CD8-positive, alpha-beta memory T cell (primary cell): ENCODE data around the gene MDM4. TPM values are rescaled to one million over a fixed set of nuclear protein-coding genes. Genes with fewer than 3 reads are reported as not detected.
"Not testable (repeated sequence)": the region's sequence is repeated elsewhere in the genome, so short reads cannot be mapped to it uniquely, and the experiment has no call there.

Source experiments
- CTCF ChIA-PET: fragments of 350-600 bp; sonication (Branson Sonifier 250); formaldehyde crosslinking; loops from one replicate; lab custom pipeline; 2021; ENCODE audit warnings: antibody characterized with exemption; lab: Charles Lee
- POLR2A ChIA-PET: fragments of 350-600 bp; sonication (Branson Sonifier 250); formaldehyde crosslinking; loops from one replicate; lab custom pipeline; 2021; ENCODE audit warnings: antibody characterized with exemption; lab: Charles Lee
- DNase-seq, 5 donors: peaks; one replicate each; pipeline versions ENCODE4 v3.0.0 to v3.0.0-alpha.2; 2020 to 2022; ENCODE audit warnings: mixed read lengths in 1 of 5
- H3K27ac ChIP-seq: one replicate; pipeline ENCODE4 v1.7.0; 2013; ENCODE audit warnings: low read depth, mild to moderate bottlenecking, low read length, moderate library complexity
- H3K27me3 ChIP-seq: 2 replicates; pipeline ENCODE4 v1.7.0; 2013; ENCODE audit warnings: low read length, mild to moderate bottlenecking; ENCODE audit not compliant: insufficient read depth, poor library complexity, severe bottlenecking
- H3K36me3 ChIP-seq: 2 replicates; pipeline ENCODE4 v1.7.0; 2013; ENCODE audit warnings: mild to moderate bottlenecking, low read length, moderate library complexity; ENCODE audit not compliant: insufficient read depth
- H3K4me1 ChIP-seq: 2 replicates; pipeline ENCODE4 v1.7.0; 2013; ENCODE audit warnings: mild to moderate bottlenecking, low read length, moderate library complexity; ENCODE audit not compliant: insufficient read depth
- H3K4me3 ChIP-seq: 2 replicates; pipeline ENCODE4 v1.7.0; 2013; ENCODE audit warnings: mild to moderate bottlenecking, low read length
- H3K9me3 ChIP-seq: 2 replicates; pipeline ENCODE4 v1.7.0; 2013; ENCODE audit warnings: mild to moderate bottlenecking, low read length
- H3K27ac Mint-ChIP-seq, 8 donors: one replicate each; pipeline ENCODE4 v1.8.0; 2020 to 2021; ENCODE audit warnings: mixed read lengths in 8 of 8, mild to moderate bottlenecking in 6 of 8, inconsistent platforms in 3 of 8, moderate library complexity in 3 of 8
- H3K27me3 Mint-ChIP-seq, 2 donors: one replicate each; pipeline ENCODE4 v1.8.0; 2020 to 2021; ENCODE audit warnings: mixed read lengths in 2 of 2, mild to moderate bottlenecking in 1 of 2, moderate library complexity in 1 of 2
- H3K36me3 Mint-ChIP-seq, 3 donors: one replicate each; pipeline ENCODE4 v1.8.0; 2020 to 2021; ENCODE audit warnings: mixed read lengths in 3 of 3, inconsistent platforms in 1 of 3, mild to moderate bottlenecking in 1 of 3
- H3K4me1 Mint-ChIP-seq, 3 donors: one replicate each; pipeline ENCODE4 v1.8.0; 2020 to 2021; ENCODE audit warnings: mixed read lengths in 3 of 3, inconsistent platforms in 1 of 3, mild to moderate bottlenecking in 1 of 3
- H3K4me3 Mint-ChIP-seq, 7 donors: one replicate each; pipeline ENCODE4 v1.8.0; 2020 to 2021; ENCODE audit warnings: mixed read lengths in 7 of 7, mild to moderate bottlenecking in 6 of 7, moderate library complexity in 4 of 7, inconsistent platforms in 2 of 7
- H3K9me3 Mint-ChIP-seq, 5 donors: one replicate each; pipeline ENCODE4 v1.8.0; 2020 to 2022; ENCODE audit warnings: mixed read lengths in 5 of 5, mild to moderate bottlenecking in 3 of 5, moderate library complexity in 2 of 5, inconsistent platforms in 1 of 5
- polyA plus RNA-seq: library from polyadenylated mRNA; unstranded; fragments of 300-500 nt; fragmentation: Illumina TruSeq; gene quantifications from one replicate; pipeline ENCODE4 v1.2.3, GENCODE V29; 2021
- total RNA-seq, 2 experiments: library from RNA; stranded (reverse); gene quantifications; one replicate each; pipeline ENCODE4 v1.2.3, GENCODE V29; 2021

The MDM4 gene
- total and polyA plus RNA-seq, 3 experiments from 2014 or later: 13.6 to 80.7 (median 80.7) TPM

DNA sequence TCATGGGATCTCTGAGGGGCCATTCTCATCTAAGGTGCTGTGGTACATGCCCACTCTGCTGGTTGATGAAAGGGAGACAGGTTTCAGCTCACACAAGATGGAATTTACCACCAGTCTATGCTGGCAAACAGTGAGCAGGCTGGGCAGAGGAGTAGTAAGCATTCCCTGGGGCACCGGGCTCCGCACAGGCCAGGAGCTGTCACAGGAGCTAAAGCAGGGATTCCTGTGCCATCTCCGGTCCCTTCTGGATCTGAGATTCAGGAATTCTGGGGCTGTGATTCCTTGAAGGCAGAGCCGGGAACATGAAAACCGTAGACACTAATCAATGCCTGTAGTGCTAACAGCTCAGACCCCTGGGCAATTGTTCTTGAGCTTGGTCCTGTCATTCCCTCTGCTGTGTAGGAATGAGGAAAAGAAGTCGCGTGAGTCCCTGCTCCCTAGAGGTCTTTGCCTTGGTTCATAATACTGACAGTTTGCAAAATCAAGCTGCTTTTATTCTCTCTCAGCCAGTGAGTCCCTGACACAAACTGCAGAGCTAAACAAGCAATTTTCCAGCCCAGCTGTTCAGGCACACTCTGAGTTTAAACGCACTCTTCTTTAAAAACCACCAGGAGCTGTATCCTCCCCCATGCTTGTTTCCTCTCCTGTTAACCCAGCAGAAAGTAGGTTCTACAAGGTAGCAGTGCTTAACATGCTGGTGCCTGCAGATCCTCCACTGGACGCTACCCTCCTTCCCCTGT is 52.5 kb downstream of the MDM4 start:
- H3K27me3 ChIP-seq: no peaks in the 10 kb centered on the region
- H3K27ac Mint-ChIP-seq: peak overlapping the region in 1 of 8 donors; percentile 8
- POLR2A ChIA-PET: interaction anchor here (0.6 kb wide), 1 partner anchor 55 kb away, joined by 4 read pairs; no protein-coding TSS in a partner anchor

DNA sequence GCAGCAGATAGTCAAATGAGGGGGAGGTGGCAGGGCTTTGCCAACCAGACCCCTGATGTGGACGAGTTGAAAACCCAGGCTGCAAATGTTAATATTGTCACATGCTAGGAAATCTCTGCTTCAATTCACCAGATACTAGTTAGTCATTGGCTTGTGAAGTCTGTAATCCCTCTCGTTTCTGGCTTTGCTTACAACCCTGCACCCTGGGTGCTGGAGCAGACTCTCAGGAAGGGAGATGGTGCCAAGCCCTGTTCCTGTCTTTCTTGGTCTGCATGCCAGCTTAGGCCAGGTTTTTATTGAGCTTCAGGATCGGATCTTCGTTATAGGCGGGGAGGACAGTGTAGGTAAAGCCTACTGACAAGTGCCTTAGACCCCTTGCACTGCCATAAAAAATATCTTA is 53.3 kb downstream of the MDM4 start:
- peaks cover 13% of the 10 kb centered on the region for H3K36me3 ChIP-seq
- CTCF ChIA-PET: interaction anchor here (1.0 to 2.0 kb wide), 3 partner anchors 66 to 237 kb away, joined by 3 to 12 read pairs (median 4); no protein-coding TSS in a partner anchor
- Mint-ChIP-seq H3K4me3 (no peak overlapping the region), H3K9me3 (no peaks in the 10 kb centered on the region), H3K27ac (no peak overlapping the region), H3K27me3 (no peaks in the 10 kb centered on the region), H3K4me1 (peaks cover 15 to 19% (median 17%) of the 10 kb centered on the region in 3 donors), H3K36me3 (peaks cover 6 to 72% (median 18%) of the 10 kb centered on the region in 3 donors)
- H3K27me3 ChIP-seq: no peaks in the 10 kb centered on the region
- no peaks in the 10 kb centered on the region for H3K9me3 ChIP-seq
- H3K4me3 ChIP-seq: no peak overlapping the region
- POLR2A ChIA-PET: no interaction called here
- no peak for DNase-seq
- H3K4me1 ChIP-seq: peaks cover 20% of the 10 kb centered on the region
- no peak overlapping the region for H3K27ac ChIP-seq

More for the DNA sequence above, 52.5 kb downstream of the MDM4 start:
- Histone ChIP-seq H3K9me3 (no peaks in the 10 kb centered on the region), H3K36me3 (peaks cover 13% of the 10 kb centered on the region), H3K4me1 (peaks cover 25% of the 10 kb centered on the region), H3K4me3 (no peak overlapping the region), H3K27ac (no peak overlapping the region)
- no peak for DNase-seq
- no peak overlapping the region for H3K4me3 Mint-ChIP-seq
- peaks cover 6 to 66% (median 19%) of the 10 kb centered on the region in 3 donors for H3K36me3 Mint-ChIP-seq
- CTCF ChIA-PET: interaction anchor here (1.0 to 2.0 kb wide), 3 partner anchors 65 to 238 kb away, joined by 3 to 12 read pairs (median 4); no protein-coding TSS in a partner anchor
- no peaks in the 10 kb centered on the region for H3K27me3 Mint-ChIP-seq
- no peaks in the 10 kb centered on the region for H3K9me3 Mint-ChIP-seq
- peaks cover 18 to 27% (median 23%) of the 10 kb centered on the region in 3 donors for H3K4me1 Mint-ChIP-seq

GRCh38 chr1:204570021-204570420 is 53.8 kb downstream of the MDM4 start:
- H3K4me3 Mint-ChIP-seq, H3K9me3 Mint-ChIP-seq, H3K4me3 ChIP-seq, POLR2A ChIA-PET, H3K27ac ChIP-seq, H3K27me3 Mint-ChIP-seq, H3K27ac Mint-ChIP-seq, H3K9me3 ChIP-seq, H3K27me3 ChIP-seq, DNase-seq: not testable (repeated sequence)
- H3K4me1 ChIP-seq: peaks cover 16% of the 10 kb centered on the region
- peaks cover 13% of the 10 kb centered on the region for H3K36me3 ChIP-seq
- H3K36me3 Mint-ChIP-seq: peaks cover 6 to 75% (median 18%) of the 10 kb centered on the region in 3 donors
- H3K4me1 Mint-ChIP-seq: peaks cover 9 to 14% (median 13%) of the 10 kb centered on the region in 3 donors
- CTCF ChIA-PET: interaction anchor here (2.0 kb wide), 1 partner anchor 237 kb away, joined by 12 read pairs; no protein-coding TSS in a partner anchor

GRCh38 chr1:204571128-204571527 is 54.9 kb downstream of the MDM4 start:
- Mint-ChIP-seq H3K27me3 (peaks cover 0 to 2% of the 10 kb centered on the region in 2 donors), H3K36me3 (peaks cover 6 to 73% (median 17%) of the 10 kb centered on the region in 3 donors), H3K4me3 (no peak overlapping the region), H3K4me1 (peaks cover 2 to 3% (median 2%) of the 10 kb centered on the region in 3 donors), H3K9me3 (no peaks in the 10 kb centered on the region), H3K27ac (peak overlapping the region in 2 of 8 donors; percentile 17 to 51)
- Histone ChIP-seq H3K27me3 (no peaks in the 10 kb centered on the region), H3K4me3 (no peak overlapping the region), H3K4me1 (peaks cover 5% of the 10 kb centered on the region), H3K9me3 (no peaks in the 10 kb centered on the region), H3K27ac (no peak overlapping the region), H3K36me3 (peaks cover 13% of the 10 kb centered on the region)
- POLR2A ChIA-PET: no interaction called here
- no peak for DNase-seq
- CTCF ChIA-PET: no interaction called here

- Histone ChIP-seq H3K36me3 (peaks cover 13% of the 10 kb centered on the region), H3K9me3 (no peaks in the 10 kb centered on the region), H3K4me1 (peaks cover under 1% of the 10 kb centered on the region), H3K4me3 (no peak overlapping the region), H3K27me3 (no peaks in the 10 kb centered on the region), H3K27ac (no peak overlapping the region)
- ChIA-PET POLR2A (no interaction called here), CTCF (no interaction called here)
- Mint-ChIP-seq H3K27ac (no peak overlapping the region), H3K36me3 (peaks cover 6 to 72% (median 17%) of the 10 kb centered on the region in 3 donors), H3K4me3 (no peak overlapping the region), H3K27me3 (peaks cover 0 to 2% of the 10 kb centered on the region in 2 donors), H3K4me1 (no peaks in the 10 kb centered on the region), H3K9me3 (no peaks in the 10 kb centered on the region)
- no peak for DNase-seq
Measured at GRCh38 chr1:204571631-204572030, 55.4 kb downstream of the MDM4 start.

DNA sequence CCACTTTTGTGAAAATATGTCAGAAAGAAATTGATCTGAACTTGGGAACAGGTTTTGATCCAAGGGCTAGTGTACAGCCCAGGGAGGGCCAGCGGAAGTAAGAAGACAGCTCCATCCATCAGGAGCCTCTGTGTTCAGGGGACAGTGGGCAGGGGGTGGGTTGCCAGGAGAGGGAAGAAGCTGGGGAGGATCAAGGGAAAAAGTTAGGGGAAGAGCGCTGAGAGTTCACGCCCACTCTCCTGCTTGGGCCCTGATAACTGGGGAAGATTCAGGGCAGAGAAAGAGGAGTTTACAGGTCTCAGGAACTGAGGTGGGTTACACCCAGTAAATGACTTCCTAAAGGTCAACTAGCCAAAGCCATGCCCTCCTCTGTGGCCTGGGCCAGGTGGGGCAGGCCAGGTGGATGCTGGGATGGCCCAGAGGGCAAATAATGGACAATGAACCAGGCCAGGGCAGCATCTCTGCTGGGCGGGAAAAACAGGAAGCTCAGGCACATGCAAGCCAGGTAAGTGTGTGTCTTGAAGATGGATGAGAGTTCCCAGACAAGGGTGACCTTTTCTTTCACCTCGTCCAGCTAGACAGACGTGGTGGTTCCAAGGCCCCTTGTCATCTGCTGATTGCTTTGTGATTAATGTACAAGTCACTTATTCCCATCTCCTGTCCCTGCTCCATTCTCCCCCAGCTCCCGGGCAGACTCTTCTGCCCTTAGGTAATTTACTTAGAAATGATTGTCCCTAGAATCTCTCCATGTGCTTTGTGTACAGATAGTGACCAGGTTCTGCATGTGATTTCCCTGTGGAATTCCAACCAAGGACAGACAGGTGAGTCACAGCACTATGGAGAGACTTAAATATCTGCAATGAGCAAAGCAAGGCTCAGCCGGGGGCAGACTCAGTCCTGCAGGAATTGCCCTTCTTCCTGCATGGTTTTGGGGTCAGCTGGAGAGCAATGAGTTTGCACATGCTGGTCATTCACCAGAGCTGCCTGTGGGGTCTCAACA is 57.0 kb downstream of the MDM4 start:
- H3K27ac Mint-ChIP-seq: peak overlapping the region in 3 of 8 donors; percentile 29 to 68 (median 57)
- H3K4me3 Mint-ChIP-seq: no peak overlapping the region
- H3K27me3 ChIP-seq: no peaks in the 10 kb centered on the region
- no peaks in the 10 kb centered on the region for H3K9me3 Mint-ChIP-seq
- no peak overlapping the region for H3K4me3 ChIP-seq
- H3K27me3 Mint-ChIP-seq: peaks cover 0 to 2% of the 10 kb centered on the region in 2 donors
- no peak overlapping the region for H3K27ac ChIP-seq
- ChIA-PET CTCF (interaction anchor here (1.0 kb wide), 1 partner anchor 233 kb away, joined by 3 read pairs; no protein-coding TSS in a partner anchor), POLR2A (no interaction called here)
- peaks cover 13% of the 10 kb centered on the region for H3K36me3 ChIP-seq
- H3K9me3 ChIP-seq: no peaks in the 10 kb centered on the region
- H3K4me1 ChIP-seq: no peaks in the 10 kb centered on the region
- no peak for DNase-seq
- H3K4me1 Mint-ChIP-seq: peaks cover 0 to 3% (median under 1%) of the 10 kb centered on the region in 3 donors
- peaks cover 1 to 59% (median 14%) of the 10 kb centered on the region in 3 donors for H3K36me3 Mint-ChIP-seq

DNA sequence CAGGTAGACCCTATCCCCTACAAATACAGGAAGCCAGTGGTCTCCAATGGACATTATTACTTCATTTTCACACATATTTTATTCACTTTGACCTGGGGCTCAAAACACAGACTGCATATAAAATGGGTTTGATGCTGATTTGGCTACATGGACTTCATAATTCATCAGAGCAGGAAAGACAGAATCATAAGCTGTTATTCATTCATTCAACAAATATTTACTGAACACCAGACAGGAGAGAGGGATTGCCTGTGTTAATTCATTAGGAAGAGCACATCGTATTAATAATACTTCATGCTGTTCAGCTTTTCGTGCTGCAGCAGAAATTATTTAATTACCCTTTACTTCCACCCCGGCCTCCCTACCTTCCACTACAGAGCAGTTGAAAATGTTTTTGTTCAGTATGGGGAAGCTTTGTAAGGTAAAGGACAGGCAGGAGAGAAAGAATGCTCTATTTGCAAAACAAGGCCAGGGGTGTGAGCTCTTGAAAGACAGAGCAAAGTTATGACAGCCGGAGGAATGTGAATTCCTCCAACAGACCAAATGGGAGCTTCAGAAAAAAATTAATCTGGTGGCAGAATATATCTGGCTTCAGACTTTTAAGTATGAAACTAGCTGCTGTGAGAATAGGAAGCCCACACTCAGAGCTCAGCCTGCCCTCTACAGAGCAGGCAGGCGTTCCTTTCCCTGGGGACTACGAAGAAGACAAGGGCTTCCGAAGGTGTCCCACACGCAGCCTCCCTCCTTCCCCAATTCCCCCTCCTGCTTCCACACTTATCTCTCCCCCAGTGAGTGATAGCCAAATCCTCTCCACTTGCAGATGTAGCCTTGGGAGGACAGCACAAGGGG is 58.0 kb downstream of the MDM4 start:
- peaks cover 0 to 2% of the 10 kb centered on the region in 2 donors for H3K27me3 Mint-ChIP-seq
- no peaks in the 10 kb centered on the region for H3K9me3 ChIP-seq
- no peak for DNase-seq

More for the DNA sequence above, 58.0 kb downstream of the MDM4 start:
- Histone ChIP-seq H3K4me3 (no peak overlapping the region), H3K27me3 (no peaks in the 10 kb centered on the region), H3K27ac (no peak overlapping the region), H3K4me1 (peaks cover 10% of the 10 kb centered on the region), H3K36me3 (peaks cover 13% of the 10 kb centered on the region)
- peak overlapping the region in 1 of 8 donors; percentile 7 for H3K27ac Mint-ChIP-seq
- H3K9me3 Mint-ChIP-seq: no peaks in the 10 kb centered on the region
- no peak overlapping the region for H3K4me3 Mint-ChIP-seq
- CTCF ChIA-PET: interaction anchor here (1.0 to 2.5 kb wide), 3 partner anchors 9 to 232 kb away, joined by 3 to 10 read pairs (median 3); no protein-coding TSS in a partner anchor
- H3K36me3 Mint-ChIP-seq: peaks cover 0 to 54% (median 14%) of the 10 kb centered on the region in 3 donors
- POLR2A ChIA-PET: no interaction called here
- H3K4me1 Mint-ChIP-seq: peaks cover 7 to 14% (median 10%) of the 10 kb centered on the region in 3 donors
